Esophagus muscularis mucosa (tissue), 4 donors: Measurements from ENCODE around the gene KBTBD4. TPM values are rescaled to one million over a fixed set of nuclear protein-coding genes. Genes with fewer than 3 reads are reported as not detected.

Experiments used
- DNase-seq: peaks from one replicate; pipeline ENCODE4 v3.0.0-alpha.2; 2017; ENCODE audit errors: extremely low spot score
- H3K27ac ChIP-seq, 4 donors: fragments of 200-600 bp; sonication (generic); replicated peaks in 1 of 4; 1 replicate in 3 of 4; 2 replicates in 1 of 4; pipeline ENCODE4 v1.5.1; 2016 to 2019; ENCODE audit warnings: mild to moderate bottlenecking in 1 of 4
- H3K27me3 ChIP-seq, 4 donors: fragments of 200-600 bp; sonication (generic); one replicate each; pipeline versions ENCODE4 v1.5.1 to v1.6.0; 2016 to 2019
- H3K36me3 ChIP-seq, 4 donors: fragments of 200-600 bp; sonication (generic); one replicate each; pipeline ENCODE4 v1.5.1; 2016 to 2019
- H3K4me1 ChIP-seq, 4 donors: fragments of 200-600 bp; sonication (generic); one replicate each; pipeline ENCODE4 v1.5.1; 2016 to 2019
- H3K4me3 ChIP-seq, 4 donors: fragments of 200-600 bp; sonication (generic); 1 replicate in 2 of 4; 2 replicates in 2 of 4; pipeline ENCODE4 v1.5.1; 2016 to 2019; ENCODE audit warnings: mild to moderate bottlenecking in 4 of 4, moderate library complexity in 1 of 4
- H3K9me3 ChIP-seq, 4 donors: fragments of 200-600 bp; sonication (generic); 1 replicate in 3 of 4; 2 replicates in 1 of 4; pipeline ENCODE4 v1.5.1; 2016 to 2019
- CTCF ChIP-seq, 3 experiments: fragments of 200-600 bp in 2 of 3; fragments of 450-650 bp in 1 of 3; sonication (generic) in 2 of 3; IDR thresholded peaks; one replicate each; pipeline ENCODE4 v1.5.1; 2017 to 2019; ENCODE audit warnings: antibody characterized with exemption in 3 of 3, mild to moderate bottlenecking in 2 of 3, moderate library complexity in 1 of 3
- EP300 ChIP-seq: sonication (generic); formaldehyde crosslinking; IDR thresholded peaks from one replicate; pipeline ENCODE4 v1.6.1; 2017; ENCODE audit warnings: antibody characterized with exemption
- POLR2A ChIP-seq: fragments of 450-650 bp; IDR thresholded peaks from one replicate; pipeline ENCODE4 v1.6.1; 2017; ENCODE audit warnings: antibody characterized with exemption, moderate library complexity, mild to moderate bottlenecking, low read depth
- POLR2AphosphoS5 ChIP-seq, 2 donors: sonication (generic); formaldehyde crosslinking; IDR thresholded peaks; one replicate each; pipeline ENCODE4 v1.6.1; 2017; ENCODE audit warnings: antibody characterized with exemption in 2 of 2
- WGBS: methylation state at CpG from one replicate; pipeline ENCODE4 v1.1.5; 2018; 5-methylcytosine and 5-hydroxymethylcytosine counted together
- intact Hi-C: fragments of 100-400 bp; cut with DNase I; formaldehyde crosslinking; loops from one replicate; pipeline ENCODE4 v1.15.1; 2023
- total RNA-seq, 4 donors: library from RNA; depleted of rRNA; stranded (reverse); fragments of >200 nt; gene quantifications; one replicate each; pipeline versions ENCODE4 v1.1.0 to v1.2.1, GENCODE V29; 2016

The KBTBD4 gene
- total RNA-seq, 4 donors from 2014 or later, result 18.7 to 31.2 (median 24.8) TPM

- TF ChIP-seq POLR2AphosphoS5 (IDR thresholded peaks at IDR 0.05), result no peak
- no peak for TF ChIP-seq EP300
- TF ChIP-seq POLR2A, result no peak
- TF ChIP-seq CTCF (IDR thresholded peaks at IDR 0.05), result no peak
- Histone ChIP-seq H3K27ac (peak overlapping the region in 2 of 4 donors; percentile 5 to 43), H3K4me1 (peaks cover 50 to 94% (median 88%) of the 10 kb centered on the region in 4 donors), H3K9me3 (no peaks in the 10 kb centered on the region), H3K27me3 (no peaks in the 10 kb centered on the region), H3K36me3 (peaks cover 0 to 5% (median 0%) of the 10 kb centered on the region in 4 donors), H3K4me3 (no peak overlapping the region)
- DNase-seq, result no peak
- intact Hi-C loops, result no loop called here
- 36% methylated on average over 2 of the region's 2 CpGs for WGBS
Measured at GRCh38 chr11:47539681-47540039, 39.1 kb downstream of the KBTBD4 start.

GRCh38 chr11:47538741-47539565, 39.8 kb downstream of the KBTBD4 start:
- DNase-seq, result no peak
- Histone ChIP-seq H3K27ac (peak overlapping the region in 2 of 4 donors; percentile 43 to 49), H3K4me3 (no peak overlapping the region), H3K36me3 (peaks cover 0 to 5% (median 0%) of the 10 kb centered on the region in 4 donors), H3K9me3 (no peaks in the 10 kb centered on the region), H3K27me3 (no peaks in the 10 kb centered on the region), H3K4me1 (peaks cover 57 to 94% (median 89%) of the 10 kb centered on the region in 4 donors)
- 66% methylated on average over 10 of the region's 10 CpGs for WGBS
- TF ChIP-seq EP300 (no peak), POLR2A (no peak), POLR2AphosphoS5 (IDR thresholded peaks at IDR 0.05) (no peak), CTCF (IDR thresholded peaks at IDR 0.05) (no peak)
- intact Hi-C loops, result no loop called here

- Histone ChIP-seq H3K4me3 (no peak overlapping the region), H3K36me3 (peaks cover 0 to 5% (median 0%) of the 10 kb centered on the region in 4 donors), H3K27me3 (no peaks in the 10 kb centered on the region), H3K9me3 (no peaks in the 10 kb centered on the region), H3K4me1 (peaks cover 74 to 97% (median 92%) of the 10 kb centered on the region in 4 donors), H3K27ac (peak overlapping the region in 1 of 4 donors; percentile 39)
- TF ChIP-seq CTCF (IDR thresholded peaks at IDR 0.05), result no peak
- no peak for TF ChIP-seq EP300
- TF ChIP-seq POLR2AphosphoS5 (IDR thresholded peaks at IDR 0.05), result no peak
- no peak for TF ChIP-seq POLR2A
- intact Hi-C loops, result no loop called here
- WGBS, result 77% methylated on average over 3 of the region's 3 CpGs
- no peak for DNase-seq
Measured at GRCh38 chr11:47536915-47537314, 41.9 kb downstream of the KBTBD4 start.

- Histone ChIP-seq H3K4me3 (no peak overlapping the region), H3K9me3 (no peaks in the 10 kb centered on the region), H3K4me1 (peaks cover 73 to 100% (median 100%) of the 10 kb centered on the region in 4 donors), H3K36me3 (peaks cover 0 to 5% (median 0%) of the 10 kb centered on the region in 4 donors), H3K27ac (no peak overlapping the region), H3K27me3 (no peaks in the 10 kb centered on the region)
- TF ChIP-seq EP300 (no peak), POLR2AphosphoS5 (IDR thresholded peaks at IDR 0.05) (no peak), CTCF (IDR thresholded peaks at IDR 0.05) (no peak), POLR2A (no peak)
- 80% methylated on average over 4 of the region's 4 CpGs for WGBS
- intact Hi-C loops, result no loop called here
- no peak for DNase-seq
Measured at GRCh38 chr11:47534704-47535251, 44.0 kb downstream of the KBTBD4 start.
